HPDE6-E6E7 (cell line): ENCODE data around the gene PLB1.
"Not testable (repeated sequence)": the region's sequence is repeated elsewhere in the genome, so short reads cannot be mapped to it uniquely, and the experiment has no call there.

Experiments used
- DNase-seq: peaks from one replicate; pipeline ENCODE4 v3.0.0; 2011; ENCODE audit warnings: missing footprints; ENCODE audit errors: extremely low spot score

Gene PLB1

DNA sequence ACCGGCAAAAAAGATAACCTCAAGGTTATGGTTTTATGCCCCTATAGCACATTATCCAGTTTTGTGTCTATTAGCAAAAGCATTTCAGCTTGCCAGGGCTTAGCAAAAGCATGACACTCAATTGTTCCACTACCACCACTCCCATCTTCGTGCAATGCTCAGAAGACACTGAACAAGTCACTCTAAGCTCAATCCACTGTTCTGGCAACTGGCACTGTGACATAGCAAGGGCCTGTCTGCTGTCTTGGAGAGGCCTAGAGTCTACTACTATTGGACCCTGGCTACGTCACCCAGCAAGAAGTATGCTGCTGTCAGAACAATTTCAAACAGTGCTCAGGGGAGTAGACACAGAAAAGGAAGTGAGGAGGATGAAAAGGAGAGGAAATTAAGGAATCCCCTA, 152.3 kb downstream of the PLB1 start:
- DNase-seq = no peak

GRCh38 chr2:28648671-28649395, 153.0 kb downstream of the PLB1 start:
- DNase-seq = no peak

DNA sequence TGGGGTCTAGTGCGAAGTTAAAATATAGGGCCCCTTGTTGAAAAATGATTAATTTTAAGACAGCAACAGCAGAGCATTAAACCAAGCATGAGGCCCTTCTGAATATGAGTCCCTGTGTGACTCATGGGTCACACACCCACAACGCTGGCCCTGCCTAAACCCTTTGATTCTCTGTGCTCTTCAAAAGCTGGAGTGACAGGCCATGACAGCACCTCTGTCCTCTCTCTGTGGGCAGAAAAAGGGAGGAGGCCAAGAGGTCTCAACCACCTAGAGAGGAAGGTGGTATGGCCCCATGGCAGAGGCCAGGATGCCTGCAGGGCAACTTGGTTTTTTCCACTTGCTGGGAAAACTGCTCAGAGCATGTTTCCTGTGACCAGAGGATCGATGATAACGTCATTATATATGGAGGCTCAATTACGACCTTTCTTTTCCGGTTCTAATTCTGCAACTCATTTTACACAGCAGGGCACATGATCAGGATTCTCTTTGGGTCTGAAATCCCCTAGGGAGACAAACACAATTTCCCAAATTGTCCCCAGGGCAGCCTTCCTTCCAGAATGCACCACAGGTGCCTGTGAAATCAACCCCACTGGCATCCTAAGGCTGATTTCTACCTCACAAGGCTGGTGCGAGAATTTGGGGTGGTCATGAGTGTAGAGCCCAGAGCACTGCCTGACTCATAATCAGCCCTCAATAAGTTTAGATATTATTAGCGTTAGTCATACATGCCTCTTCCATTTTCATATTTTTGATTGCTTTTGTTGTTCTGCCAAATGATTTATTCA, 153.8 kb downstream of the PLB1 start:
- DNase-seq = no peak

GRCh38 chr2:28650266-28650584, 154.4 kb downstream of the PLB1 start:
- DNase-seq = no peak

DNA sequence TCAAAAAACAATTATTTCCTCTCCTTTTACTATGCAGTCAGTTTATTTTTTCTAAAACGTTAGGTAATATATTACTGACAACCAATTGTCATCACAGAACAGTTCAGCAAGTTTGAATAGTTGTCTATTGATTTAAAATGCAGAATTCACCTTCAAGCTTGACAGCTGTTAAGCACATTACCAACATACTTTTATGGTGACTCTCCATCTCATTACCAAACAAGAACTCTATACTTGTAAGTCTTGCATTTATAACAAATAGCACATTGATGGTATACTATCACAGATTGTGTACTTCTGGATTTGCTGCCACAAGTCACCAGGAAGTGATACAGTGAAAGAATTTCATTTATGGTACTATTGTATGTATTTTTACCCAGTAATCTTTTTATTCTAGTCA, 156.4 kb downstream of the PLB1 start:
- no peak for DNase-seq

GRCh38 chr2:28653892-28654662, 158.2 kb downstream of the PLB1 start:
- no peak for DNase-seq

DNA sequence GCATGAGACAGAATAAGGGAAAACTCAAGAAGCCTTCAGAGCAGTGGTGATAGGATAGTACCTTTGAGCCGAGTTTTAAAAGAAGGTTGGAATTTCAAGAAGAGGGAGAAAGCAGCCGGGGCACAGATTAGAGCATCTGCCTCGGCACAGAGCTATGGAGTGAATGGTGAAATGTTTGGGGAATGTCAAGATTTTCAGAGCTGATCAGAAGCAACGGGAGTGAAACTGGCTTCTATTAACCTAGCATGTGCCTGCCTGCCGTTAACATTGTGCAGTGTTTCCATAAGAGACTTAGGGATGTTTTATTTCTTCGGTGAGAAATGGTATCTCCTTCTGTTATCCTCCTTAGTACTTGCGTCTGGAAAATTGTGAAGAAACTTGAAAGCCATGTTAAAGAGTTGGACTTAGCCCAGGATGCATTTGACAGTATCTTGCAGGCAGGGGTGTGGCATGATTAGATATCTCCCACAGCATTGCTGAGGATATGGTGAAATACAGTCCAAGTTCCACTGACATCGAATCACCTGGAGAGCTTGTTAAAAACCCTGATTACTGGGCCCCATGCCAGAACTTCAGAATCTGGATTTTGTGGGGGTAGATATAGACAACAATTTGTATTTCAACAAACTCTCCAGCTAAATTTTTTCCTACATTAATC, 158.9 kb downstream of the PLB1 start:
- no peak for DNase-seq

GRCh38 chr2:28656937-28657615, 161.2 kb downstream of the PLB1 start:
- no peak for DNase-seq

DNA sequence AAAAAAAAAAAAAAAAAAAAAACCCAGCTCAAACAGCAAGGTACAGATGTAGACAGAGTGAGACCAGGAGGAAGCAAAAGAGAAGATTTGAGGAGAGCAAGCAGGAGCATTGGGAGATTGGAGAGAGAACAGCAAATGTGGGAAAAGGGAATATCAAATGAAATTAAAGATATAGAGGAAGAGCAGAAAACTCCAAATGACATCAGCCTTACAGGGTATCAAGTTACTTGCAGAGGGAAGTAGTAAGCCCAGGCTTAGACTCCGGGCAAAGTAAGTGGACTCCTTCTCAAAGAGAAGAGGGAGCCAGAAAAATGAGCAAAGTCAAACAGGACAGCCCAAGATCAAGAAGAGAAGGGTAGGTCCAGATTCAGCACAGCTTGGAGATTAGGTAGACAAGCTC, 162.5 kb downstream of the PLB1 start:
- DNase-seq = no peak

- DNase-seq = no peak
Measured at GRCh38 chr2:28659127-28659526, 163.3 kb downstream of the PLB1 start.

- no peak for DNase-seq
Measured at GRCh38 chr2:28661589-28662001, 165.7 kb downstream of the PLB1 start.

DNA sequence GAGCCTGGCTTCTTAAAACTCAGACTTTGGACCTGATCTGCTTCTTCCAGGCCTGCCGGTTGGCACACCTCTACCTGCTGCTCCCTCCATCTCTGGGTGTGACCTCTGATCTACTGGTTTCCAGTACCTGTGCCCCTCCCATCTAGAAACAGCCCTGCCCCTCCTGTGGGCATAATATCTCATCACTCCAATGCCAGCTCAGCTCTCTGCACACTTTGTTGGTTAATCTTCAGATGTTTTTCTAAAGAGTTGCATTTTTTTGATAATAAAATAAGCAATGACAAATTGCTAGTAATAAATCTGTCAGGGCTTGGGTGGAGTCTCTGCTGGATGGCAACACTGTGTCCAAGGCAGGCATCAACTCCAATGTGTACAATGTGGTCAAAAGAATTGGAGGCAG, 166.2 kb downstream of the PLB1 start:
- DNase-seq = no peak

DNA sequence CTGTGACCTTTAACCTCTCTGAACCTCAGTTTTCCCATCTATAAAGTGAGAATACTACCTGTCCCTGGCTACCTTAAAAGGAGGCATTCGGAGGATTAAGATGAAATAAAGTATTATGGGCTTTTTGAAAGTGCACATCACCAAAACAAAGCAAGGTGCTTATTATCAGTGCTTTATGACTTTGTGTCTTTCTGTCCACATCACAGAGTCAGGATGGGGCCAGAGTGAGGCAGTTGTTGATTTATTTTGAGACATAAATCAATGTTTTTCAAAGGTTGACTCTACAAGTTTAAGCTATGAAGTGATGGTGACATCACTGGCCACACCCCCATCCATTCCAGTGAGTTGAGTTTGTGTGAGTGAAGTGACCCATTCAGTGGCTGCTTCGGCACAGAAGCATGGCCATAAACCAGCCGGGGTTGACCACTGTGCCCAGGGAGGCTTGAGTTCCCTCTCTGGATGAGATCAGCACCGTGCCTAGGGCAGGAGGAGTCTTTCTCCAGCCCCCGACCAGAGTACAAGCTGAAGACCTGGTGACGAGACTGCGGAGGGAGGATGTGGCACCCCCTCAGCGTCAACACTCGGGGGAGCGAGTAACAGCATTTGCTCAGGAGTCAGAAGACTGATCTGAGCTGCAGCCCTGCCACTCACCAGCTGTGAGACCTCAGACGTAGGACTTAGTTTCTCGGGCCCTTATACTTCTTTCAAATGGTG, 166.8 kb downstream of the PLB1 start:
- no peak for DNase-seq

DNA sequence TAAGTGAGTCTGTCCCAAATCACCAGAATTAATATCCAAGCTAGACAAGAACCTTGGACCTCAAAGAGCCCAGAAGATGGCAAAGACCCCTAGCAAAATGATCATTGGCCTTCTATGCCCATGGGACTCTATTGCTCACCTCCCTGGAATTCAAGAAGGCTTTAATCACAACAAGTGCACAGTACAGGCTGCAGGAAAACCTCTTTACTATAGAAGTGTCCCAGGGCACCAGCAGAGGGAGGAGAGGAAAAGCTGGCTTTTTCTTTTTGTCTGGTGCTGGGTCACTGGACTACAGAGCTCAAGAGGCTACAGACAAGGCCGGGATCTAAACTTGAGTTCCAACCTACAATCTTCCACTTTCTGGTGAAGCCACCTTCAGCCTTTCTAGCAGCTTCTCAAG, 167.5 kb downstream of the PLB1 start:
- DNase-seq = no peak

DNA sequence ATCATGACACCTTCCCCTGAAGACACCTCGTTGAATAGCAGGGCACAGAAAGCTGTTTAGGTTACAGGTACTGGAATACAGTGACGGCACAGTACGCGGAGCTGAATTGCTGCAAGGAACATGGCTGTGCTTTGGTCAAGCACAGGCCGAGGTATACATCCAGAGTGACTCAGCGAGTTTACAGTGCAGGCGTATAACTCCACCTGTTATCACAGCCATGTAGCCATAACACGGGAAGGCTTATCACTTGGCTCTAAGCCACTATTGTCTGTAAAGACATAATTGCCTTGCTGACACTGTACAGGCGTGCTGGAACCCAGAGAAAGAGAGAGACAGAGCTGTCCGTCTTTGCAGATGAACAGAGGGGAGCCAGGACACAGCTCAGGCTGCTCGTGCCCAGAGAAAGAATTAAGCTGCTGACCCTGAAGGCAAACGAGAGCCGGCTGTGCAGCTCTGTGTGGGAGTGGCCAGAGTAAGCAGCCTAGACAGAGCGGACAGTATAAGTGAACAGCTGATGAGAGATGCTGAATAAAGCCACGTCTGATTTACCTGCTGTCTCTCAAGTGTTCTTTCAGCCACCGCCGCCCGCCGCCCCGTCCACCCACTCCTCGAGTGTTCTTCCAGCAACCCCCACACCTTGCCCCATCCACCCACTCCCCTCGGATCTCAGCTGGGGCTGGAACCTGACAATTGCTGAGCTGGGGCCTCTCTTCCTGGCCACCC, 168.4 kb downstream of the PLB1 start:
- no peak for DNase-seq

DNA sequence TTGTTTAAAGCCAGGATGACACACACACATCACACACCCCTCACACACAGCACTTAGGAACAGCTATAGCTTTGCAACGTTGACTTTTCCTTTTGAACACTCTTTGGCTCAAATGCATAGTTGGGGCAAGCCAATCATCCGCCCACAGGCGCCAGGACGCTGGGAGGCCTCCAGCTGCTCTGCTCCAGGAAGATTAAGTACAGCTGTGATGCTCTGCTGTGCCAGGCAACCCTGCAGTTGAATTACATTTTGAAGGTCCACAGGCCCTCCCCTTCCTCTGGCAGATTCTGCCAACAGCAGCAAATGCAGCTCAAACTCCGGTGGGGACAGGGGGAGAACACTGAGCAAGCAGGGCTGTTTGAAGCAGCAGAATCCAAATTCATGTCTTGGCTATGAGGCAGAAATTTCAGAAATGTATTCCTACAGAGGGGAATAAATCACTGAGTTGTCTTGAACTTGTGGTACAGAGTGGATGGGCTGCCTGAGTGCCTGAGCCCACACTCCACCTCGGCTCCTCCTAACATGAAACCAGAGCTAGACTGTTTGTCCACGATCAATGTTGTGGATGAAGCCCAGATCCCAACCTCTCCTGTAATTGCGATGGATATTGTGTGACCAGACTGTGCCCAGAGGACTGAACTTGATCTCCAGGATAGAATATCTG, 169.3 kb downstream of the PLB1 start:
- no peak for DNase-seq

DNA sequence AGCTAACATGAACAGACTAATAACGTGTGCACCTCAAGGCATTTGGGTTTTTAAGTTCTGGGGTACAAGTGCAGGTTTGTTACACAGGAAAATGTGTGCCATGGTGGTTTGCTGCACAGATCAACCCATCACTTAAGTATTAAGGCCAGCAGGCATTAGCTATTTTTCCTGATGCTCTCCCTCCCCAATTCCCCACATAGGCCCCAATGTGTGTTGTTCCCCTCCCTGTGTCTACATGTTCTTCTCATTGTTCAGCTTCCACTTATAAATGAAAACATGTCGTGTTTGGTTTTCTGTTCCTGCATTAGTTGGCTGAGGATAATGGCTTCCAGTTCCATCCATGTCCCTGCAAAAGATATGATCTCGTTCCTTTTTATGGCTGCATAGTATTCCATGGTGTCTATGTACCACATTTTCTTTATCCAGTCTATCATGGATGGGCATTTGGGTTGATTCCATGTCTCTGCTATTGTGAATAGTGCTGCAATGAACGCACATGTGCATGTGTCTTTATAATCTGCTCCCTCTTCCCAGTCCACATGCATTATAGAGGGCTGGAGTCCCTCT, 170.0 kb downstream of the PLB1 start:
- not testable (repeated sequence) for DNase-seq

- no peak for DNase-seq
Measured at GRCh38 chr2:28666496-28667184, 170.8 kb downstream of the PLB1 start.

- DNase-seq = no peak
Measured at GRCh38 chr2:28667261-28667660, 171.4 kb downstream of the PLB1 start.
